ENCODE data around the gene UVRAG. TPM values are rescaled to one million over a fixed set of nuclear protein-coding genes. Genes with fewer than 3 reads are reported as not detected.

Gene UVRAG
- total RNA-seq, 1 donor from 2014 or later, result 7.4 TPM

DNA sequence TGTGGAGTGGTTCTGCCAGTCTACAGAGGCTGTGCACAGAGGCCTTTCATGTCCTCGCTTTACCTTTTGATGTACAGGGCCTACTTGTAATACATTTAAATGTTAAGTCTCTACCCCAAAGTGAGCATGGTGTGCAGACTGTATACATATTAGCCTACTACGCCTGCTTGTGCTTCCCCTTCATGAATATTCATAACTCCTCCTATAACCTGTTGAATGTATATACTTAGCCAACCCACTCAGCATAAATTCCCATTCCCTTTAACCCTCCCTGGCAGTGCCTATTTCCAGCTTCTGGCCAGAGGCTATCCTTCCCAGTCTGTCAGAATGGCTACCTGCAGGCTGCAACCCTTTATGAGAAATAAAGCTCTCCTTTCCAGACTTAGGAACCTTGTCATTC lies 275.2 kb downstream of the UVRAG start:
- no peak overlapping the region for H3K4me3 ChIP-seq (ENCODE audit: low read depth, low read length)
- no peak for DNase-seq (ENCODE audit: low read depth)
- TF ChIP-seq, protein P1, sequence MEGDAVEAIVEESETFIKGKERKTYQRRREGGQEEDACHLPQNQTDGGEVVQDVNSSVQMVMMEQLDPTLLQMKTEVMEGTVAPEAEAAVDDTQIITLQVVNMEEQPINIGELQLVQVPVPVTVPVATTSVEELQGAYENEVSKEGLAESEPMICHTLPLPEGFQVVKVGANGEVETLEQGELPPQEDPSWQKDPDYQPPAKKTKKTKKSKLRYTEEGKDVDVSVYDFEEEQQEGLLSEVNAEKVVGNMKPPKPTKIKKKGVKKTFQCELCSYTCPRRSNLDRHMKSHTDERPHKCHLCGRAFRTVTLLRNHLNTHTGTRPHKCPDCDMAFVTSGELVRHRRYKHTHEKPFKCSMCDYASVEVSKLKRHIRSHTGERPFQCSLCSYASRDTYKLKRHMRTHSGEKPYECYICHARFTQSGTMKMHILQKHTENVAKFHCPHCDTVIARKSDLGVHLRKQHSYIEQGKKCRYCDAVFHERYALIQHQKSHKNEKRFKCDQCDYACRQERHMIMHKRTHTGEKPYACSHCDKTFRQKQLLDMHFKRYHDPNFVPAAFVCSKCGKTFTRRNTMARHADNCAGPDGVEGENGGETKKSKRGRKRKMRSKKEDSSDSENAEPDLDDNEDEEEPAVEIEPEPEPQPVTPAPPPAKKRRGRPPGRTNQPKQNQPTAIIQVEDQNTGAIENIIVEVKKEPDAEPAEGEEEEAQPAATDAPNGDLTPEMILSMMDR (conservative IDR thresholded peaks at IDR 0.05; ENCODE audit: low read depth, low read length), result no peak

DNA sequence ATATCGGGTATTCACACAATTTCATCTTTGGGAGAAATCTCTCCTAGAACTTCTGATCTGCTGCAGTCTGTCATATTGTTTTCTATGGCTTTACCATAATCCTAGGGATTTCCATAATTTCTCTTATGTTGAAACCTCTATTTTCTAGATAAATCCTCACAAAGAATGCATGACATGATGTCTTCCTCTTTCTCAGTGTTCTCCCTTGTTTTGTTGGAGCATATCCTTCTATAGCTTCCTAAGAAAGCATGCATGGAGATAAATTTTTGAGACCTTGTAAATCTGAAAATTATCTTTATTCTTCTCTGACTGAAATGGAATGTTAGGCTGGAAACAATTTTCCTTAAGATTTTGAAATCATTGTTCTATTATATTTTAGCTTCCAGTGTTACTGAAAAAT lies 275.8 kb downstream of the UVRAG start:
- no peak for DNase-seq (ENCODE audit: low read depth)
- no peak overlapping the region for H3K4me3 ChIP-seq (ENCODE audit: low read depth, low read length)
- TF ChIP-seq, protein P1 (conservative IDR thresholded peaks at IDR 0.05; ENCODE audit: low read depth, low read length), result no peak

DNA sequence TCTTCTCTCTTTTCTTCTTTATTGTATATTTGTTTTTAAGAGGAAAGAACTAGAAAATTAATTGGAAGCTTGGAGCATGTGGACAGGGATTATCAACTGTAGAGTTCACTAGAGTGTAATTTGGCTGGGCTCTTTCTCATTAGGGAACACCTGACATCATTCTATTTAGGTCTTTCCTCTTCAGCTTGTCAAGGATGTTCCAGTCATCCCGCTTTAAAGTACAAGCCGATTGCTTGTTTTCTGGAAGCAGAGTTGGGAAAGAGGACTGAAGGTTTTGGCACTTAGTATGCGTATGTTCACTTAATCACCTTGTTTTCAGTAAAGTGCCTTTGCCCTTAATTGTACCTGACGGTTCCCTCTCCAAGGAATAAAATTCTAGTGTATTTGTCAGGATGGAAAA lies 279.7 kb downstream of the UVRAG start:
- H3K4me3 ChIP-seq (ENCODE audit: low read depth, low read length), result no peak overlapping the region
- DNase-seq (ENCODE audit: low read depth), result no peak
- TF ChIP-seq, protein P1 (conservative IDR thresholded peaks at IDR 0.05; ENCODE audit: low read depth, low read length), result no peak

DNA sequence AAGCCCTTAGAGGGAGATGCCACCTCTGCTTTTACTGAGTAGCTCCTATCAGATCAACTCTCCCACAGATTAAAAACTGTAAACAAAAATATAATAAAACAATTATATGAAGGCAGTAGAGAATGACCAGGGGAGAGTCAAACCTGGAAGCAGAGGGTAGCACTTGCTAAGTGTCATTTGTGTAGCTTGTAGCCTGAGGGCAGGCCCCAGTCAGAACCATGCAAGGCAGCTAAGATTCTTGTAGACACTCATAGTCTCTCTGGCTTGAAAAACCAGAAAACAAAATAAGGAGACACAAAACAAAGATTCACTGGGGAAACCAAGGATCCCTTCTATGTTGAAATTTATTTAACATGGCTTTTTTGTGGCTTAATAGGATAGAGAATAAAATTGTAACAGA lies 280.9 kb downstream of the UVRAG start:
- no peak for DNase-seq (ENCODE audit: low read depth)
- TF ChIP-seq, protein P1 (conservative IDR thresholded peaks at IDR 0.05; ENCODE audit: low read depth, low read length), result no peak
- no peak overlapping the region for H3K4me3 ChIP-seq (ENCODE audit: low read depth, low read length)

DNA sequence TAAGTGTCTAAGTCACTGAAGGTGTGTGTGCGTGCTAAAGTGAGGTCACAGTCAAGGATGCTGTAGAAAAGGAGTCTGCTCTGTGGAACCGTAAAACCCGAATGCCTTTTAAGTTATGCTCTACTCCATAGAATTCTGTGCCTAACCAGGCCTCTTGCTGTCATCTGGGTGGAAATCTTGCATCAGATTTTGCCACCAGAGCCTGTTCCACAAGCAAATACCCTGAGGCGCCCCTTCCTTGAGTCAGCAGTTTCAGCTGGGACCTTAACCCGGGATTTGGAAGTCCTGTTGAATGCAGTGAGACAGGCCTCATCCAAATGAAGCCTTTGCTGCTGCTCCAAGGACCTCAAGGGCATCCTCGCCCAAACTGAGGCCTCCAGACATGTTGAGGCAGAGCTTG lies 281.5 kb downstream of the UVRAG start:
- TF ChIP-seq, protein P1 (conservative IDR thresholded peaks at IDR 0.05; ENCODE audit: low read depth, low read length), result no peak
- no peak overlapping the region for H3K4me3 ChIP-seq (ENCODE audit: low read depth, low read length)
- no peak for DNase-seq (ENCODE audit: low read depth)

DNA sequence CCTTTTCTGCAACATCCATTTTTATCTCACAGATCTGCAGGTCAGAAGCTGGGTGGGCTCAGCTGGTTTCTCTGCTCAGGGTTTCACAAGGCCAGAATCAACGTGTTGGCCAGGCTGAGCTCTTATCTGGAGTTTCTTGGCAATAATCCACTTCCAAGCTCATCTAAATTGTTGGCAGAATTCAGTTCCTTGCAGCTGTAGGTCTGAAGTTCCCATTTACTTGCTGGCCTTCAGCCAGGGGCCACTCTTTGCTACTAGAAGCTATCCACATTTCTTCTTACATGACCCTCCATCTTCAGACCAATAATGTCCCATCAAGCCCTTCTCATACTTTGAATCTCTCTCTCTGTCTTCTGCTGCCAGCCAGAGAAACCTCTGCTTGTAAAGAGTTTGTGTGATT lies 287.8 kb downstream of the UVRAG start:
- DNase-seq (ENCODE audit: low read depth), result no peak
- TF ChIP-seq, protein P1 (conservative IDR thresholded peaks at IDR 0.05; ENCODE audit: low read depth, low read length), result no peak
- no peak overlapping the region for H3K4me3 ChIP-seq (ENCODE audit: low read depth, low read length)

DNA sequence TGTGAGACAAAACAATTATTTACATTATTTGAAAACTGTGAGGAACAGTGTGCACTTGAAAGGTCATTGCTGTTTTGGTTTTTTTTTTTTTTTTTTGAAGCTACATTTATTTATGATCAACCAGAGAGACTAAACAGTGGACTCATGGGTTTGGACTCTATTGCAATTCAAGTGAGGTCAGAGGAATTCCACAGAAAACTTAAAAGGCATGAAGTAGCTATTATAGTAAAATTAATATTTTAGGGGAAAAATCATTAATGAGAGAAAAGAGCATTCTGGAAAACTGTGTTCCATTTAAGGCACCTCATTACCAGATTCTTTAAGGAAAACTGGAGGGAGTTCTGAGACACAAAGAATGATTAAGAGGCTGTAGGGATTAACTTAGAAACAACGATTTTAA lies 288.4 kb downstream of the UVRAG start:
- TF ChIP-seq, protein P1 (conservative IDR thresholded peaks at IDR 0.05; ENCODE audit: low read depth, low read length), result no peak
- no peak for DNase-seq (ENCODE audit: low read depth)
- no peak overlapping the region for H3K4me3 ChIP-seq (ENCODE audit: low read depth, low read length)

Measured in epithelial cell of proximal tubule (primary cell).